Activated naive CD4-positive, alpha-beta T cell treated with anti-CD3 and anti-CD28 coated beads, Interleukin-2, amount 50 U/mL, for 24 hours (primary cell): ENCODE results near the gene PDZRN4.
"Not testable (repeated sequence)": the region's sequence is repeated elsewhere in the genome, so short reads cannot be mapped to it uniquely, and the experiment has no call there.

Experiments used
- H3K27ac Mint-ChIP-seq: one replicate; pipeline ENCODE4 v1.8.0; 2021; ENCODE audit warnings: mild to moderate bottlenecking, mixed read lengths
- H3K27me3 Mint-ChIP-seq: one replicate; pipeline ENCODE4 v1.8.0; 2021; ENCODE audit warnings: mixed read lengths
- H3K36me3 Mint-ChIP-seq: one replicate; pipeline ENCODE4 v1.8.0; 2021; ENCODE audit warnings: mixed read lengths
- H3K4me1 Mint-ChIP-seq: one replicate; pipeline ENCODE4 v1.8.0; 2021; ENCODE audit warnings: mixed read lengths
- H3K4me3 Mint-ChIP-seq: one replicate; pipeline ENCODE4 v1.8.0; 2021; ENCODE audit warnings: mild to moderate bottlenecking, mixed read lengths
- H3K9me3 Mint-ChIP-seq: one replicate; pipeline ENCODE4 v1.8.0; 2021; ENCODE audit warnings: mixed read lengths

Gene PDZRN4

GRCh38 chr12:41288142-41288811 lies 100.2 kb downstream of the PDZRN4 start:
- Mint-ChIP-seq H3K27me3 (no peaks in the 10 kb centered on the region), H3K9me3 (no peaks in the 10 kb centered on the region), H3K4me1 (no peaks in the 10 kb centered on the region), H3K27ac (no peak overlapping the region), H3K36me3 (no peaks in the 10 kb centered on the region), H3K4me3 (no peak overlapping the region)

- no peak overlapping the region for H3K27ac Mint-ChIP-seq
- no peaks in the 10 kb centered on the region for H3K4me1 Mint-ChIP-seq
- H3K9me3 Mint-ChIP-seq: no peaks in the 10 kb centered on the region
- no peaks in the 10 kb centered on the region for H3K36me3 Mint-ChIP-seq
- peaks cover 2% of the 10 kb centered on the region for H3K27me3 Mint-ChIP-seq
- H3K4me3 Mint-ChIP-seq: no peak overlapping the region
Measured at GRCh38 chr12:41289501-41289900, 101.4 kb downstream of the PDZRN4 start.

GRCh38 chr12:41293011-41293410 lies 104.9 kb downstream of the PDZRN4 start:
- Mint-ChIP-seq H3K9me3 (no peaks in the 10 kb centered on the region), H3K4me3 (no peak overlapping the region), H3K27me3 (peaks cover 3% of the 10 kb centered on the region), H3K27ac (peak overlapping the region; percentile 55), H3K4me1 (no peaks in the 10 kb centered on the region), H3K36me3 (no peaks in the 10 kb centered on the region)

DNA sequence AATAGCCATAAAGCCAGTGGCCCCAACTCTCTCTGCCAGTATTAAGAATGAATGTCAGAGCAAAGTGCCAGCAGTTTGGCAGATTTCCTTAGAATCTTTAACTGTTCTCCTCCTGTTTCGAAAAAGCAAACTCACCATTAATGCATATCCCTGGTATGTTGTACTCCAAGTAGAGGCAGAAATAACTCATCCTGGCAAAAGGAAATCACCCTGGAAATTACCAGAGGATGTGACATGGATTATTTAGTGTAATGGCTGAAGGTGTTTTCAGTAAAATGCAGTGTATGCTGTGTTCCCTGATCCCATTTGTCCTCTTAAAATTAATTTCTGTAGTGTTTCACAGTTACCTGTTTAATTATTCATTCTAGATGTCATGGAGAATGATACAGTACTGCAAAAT lies 105.3 kb downstream of the PDZRN4 start:
- H3K36me3 Mint-ChIP-seq: no peaks in the 10 kb centered on the region
- H3K27ac Mint-ChIP-seq: peak overlapping the region; percentile 55
- no peak overlapping the region for H3K4me3 Mint-ChIP-seq
- peaks cover 3% of the 10 kb centered on the region for H3K27me3 Mint-ChIP-seq
- no peaks in the 10 kb centered on the region for H3K9me3 Mint-ChIP-seq
- H3K4me1 Mint-ChIP-seq: no peaks in the 10 kb centered on the region

GRCh38 chr12:41302979-41303403 lies 114.9 kb downstream of the PDZRN4 start:
- Mint-ChIP-seq H3K4me3 (no peak overlapping the region), H3K9me3 (no peaks in the 10 kb centered on the region), H3K36me3 (no peaks in the 10 kb centered on the region), H3K4me1 (no peaks in the 10 kb centered on the region), H3K27me3 (peaks cover 3% of the 10 kb centered on the region), H3K27ac (no peak overlapping the region)

DNA sequence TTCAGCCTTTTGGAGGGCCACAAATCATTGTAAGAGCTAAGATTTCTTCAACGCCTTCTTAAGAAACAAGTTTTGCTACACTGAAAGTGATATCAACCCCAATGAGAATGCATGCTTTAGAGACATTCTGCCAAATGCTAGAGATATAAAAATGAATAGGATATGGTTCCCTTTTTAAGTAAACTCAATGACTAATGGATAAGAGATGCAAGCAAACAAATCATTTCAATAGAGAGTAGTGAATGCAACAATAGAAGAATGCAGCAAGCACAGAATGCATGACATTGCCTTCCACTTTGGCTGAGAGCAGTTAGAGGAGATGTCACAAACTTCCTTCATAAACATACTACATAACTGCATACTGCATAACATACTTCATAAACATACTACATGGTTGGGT lies 116.4 kb downstream of the PDZRN4 start:
- peaks cover 3% of the 10 kb centered on the region for H3K27me3 Mint-ChIP-seq
- H3K4me3 Mint-ChIP-seq: no peak overlapping the region
- H3K9me3 Mint-ChIP-seq: no peaks in the 10 kb centered on the region
- H3K27ac Mint-ChIP-seq: no peak overlapping the region
- H3K4me1 Mint-ChIP-seq: no peaks in the 10 kb centered on the region
- no peaks in the 10 kb centered on the region for H3K36me3 Mint-ChIP-seq

- Mint-ChIP-seq H3K27ac (no peak overlapping the region), H3K36me3 (no peaks in the 10 kb centered on the region), H3K9me3 (no peaks in the 10 kb centered on the region), H3K4me1 (no peaks in the 10 kb centered on the region), H3K4me3 (no peak overlapping the region), H3K27me3 (no peaks in the 10 kb centered on the region)
Measured at GRCh38 chr12:41310367-41310766, 122.2 kb downstream of the PDZRN4 start.

GRCh38 chr12:41311883-41312282 lies 123.8 kb downstream of the PDZRN4 start:
- no peak overlapping the region for H3K4me3 Mint-ChIP-seq
- no peak overlapping the region for H3K27ac Mint-ChIP-seq
- no peaks in the 10 kb centered on the region for H3K36me3 Mint-ChIP-seq
- no peaks in the 10 kb centered on the region for H3K9me3 Mint-ChIP-seq
- no peaks in the 10 kb centered on the region for H3K27me3 Mint-ChIP-seq
- H3K4me1 Mint-ChIP-seq: no peaks in the 10 kb centered on the region

- not testable (repeated sequence) for H3K36me3 Mint-ChIP-seq, H3K4me1 Mint-ChIP-seq, H3K27me3 Mint-ChIP-seq, H3K27ac Mint-ChIP-seq, H3K9me3 Mint-ChIP-seq, H3K4me3 Mint-ChIP-seq
Measured at GRCh38 chr12:41312451-41312850, 124.3 kb downstream of the PDZRN4 start.

DNA sequence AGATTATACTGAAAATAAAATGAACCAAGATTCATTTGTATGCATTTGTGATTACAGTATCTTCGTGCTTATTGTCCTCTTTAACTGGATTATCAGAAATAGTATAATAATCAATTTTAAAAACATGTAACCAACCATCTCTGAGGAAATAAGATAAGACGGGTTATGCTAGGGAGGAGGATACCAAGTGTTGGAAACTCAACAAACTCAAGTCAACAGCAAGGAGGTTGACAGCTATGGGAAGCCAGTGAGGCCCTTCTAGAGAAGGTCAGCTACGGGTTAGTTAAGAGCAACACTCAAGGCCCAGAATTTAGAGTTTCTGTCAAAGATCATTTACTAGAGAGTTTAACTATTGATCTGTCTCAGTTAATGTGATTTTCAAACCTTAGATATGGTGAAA lies 137.2 kb downstream of the PDZRN4 start:
- no peaks in the 10 kb centered on the region for H3K4me1 Mint-ChIP-seq
- no peak overlapping the region for H3K4me3 Mint-ChIP-seq
- H3K27ac Mint-ChIP-seq: no peak overlapping the region
- H3K27me3 Mint-ChIP-seq: peaks cover 3% of the 10 kb centered on the region
- no peaks in the 10 kb centered on the region for H3K9me3 Mint-ChIP-seq
- H3K36me3 Mint-ChIP-seq: no peaks in the 10 kb centered on the region

DNA sequence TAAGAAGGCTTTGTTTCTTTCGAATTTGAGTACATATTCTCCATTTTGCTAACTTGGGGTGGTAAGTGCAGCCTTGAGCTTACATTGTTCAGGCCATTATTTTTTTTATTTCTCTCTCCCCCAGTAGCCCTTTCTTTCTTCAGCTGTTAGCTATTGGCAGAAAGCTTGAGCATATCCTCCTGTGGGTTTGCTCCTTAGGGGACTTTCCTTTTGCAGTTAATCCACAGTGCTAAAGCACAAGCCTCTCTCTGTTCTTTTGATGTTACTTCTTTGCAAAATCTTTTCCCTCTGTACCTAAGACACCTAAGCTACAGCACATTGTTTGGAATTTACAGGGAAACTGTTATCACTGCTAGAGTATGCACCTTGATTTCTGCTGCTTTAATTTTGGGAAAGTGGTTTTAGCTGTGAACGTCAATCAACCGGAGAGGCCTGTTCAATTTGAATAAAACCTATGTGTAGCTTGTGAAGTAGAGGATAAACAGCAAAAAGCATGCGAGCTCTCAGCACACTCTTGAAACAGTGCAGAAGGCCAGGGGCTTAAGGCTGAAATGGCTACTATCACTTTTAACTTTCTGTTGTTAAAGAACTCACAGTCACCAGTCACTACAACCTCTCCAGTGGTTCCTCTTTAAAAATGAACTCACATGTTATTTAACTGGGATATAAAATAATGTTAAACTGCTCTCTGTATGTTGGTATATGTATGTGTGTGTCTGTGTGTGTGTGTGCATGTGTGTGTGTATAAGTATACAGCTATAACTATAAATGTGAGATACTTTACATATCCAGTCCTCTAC lies 139.2 kb downstream of the PDZRN4 start:
- no peak overlapping the region for H3K27ac Mint-ChIP-seq
- H3K9me3 Mint-ChIP-seq: peaks cover 8% of the 10 kb centered on the region
- H3K36me3 Mint-ChIP-seq: no peaks in the 10 kb centered on the region
- no peak overlapping the region for H3K4me3 Mint-ChIP-seq
- no peaks in the 10 kb centered on the region for H3K4me1 Mint-ChIP-seq
- peaks cover 3% of the 10 kb centered on the region for H3K27me3 Mint-ChIP-seq

GRCh38 chr12:41333974-41334373 lies 145.9 kb downstream of the PDZRN4 start:
- Mint-ChIP-seq H3K27ac (no peak overlapping the region), H3K9me3 (peaks cover 14% of the 10 kb centered on the region), H3K36me3 (no peaks in the 10 kb centered on the region), H3K4me1 (no peaks in the 10 kb centered on the region), H3K4me3 (no peak overlapping the region), H3K27me3 (peaks cover 1% of the 10 kb centered on the region)

DNA sequence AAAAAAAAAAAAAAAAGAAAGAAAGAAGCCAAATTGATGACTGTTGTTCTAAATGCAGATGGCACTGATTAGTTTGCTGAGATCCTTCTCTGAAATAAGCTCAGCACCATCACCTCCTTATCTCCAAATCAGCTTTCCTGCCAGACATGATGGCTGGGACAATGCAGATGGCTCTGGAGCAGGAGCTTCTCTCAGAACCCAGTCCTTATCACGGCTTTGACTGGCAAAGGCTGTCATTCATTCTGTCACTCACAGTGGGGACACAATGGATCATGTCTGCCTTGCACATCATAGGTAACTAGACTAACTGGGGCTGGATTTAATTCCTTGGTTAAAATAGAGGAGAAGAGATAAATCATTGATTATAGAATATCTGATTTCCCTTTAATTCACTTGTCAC lies 146.3 kb downstream of the PDZRN4 start:
- no peak overlapping the region for H3K27ac Mint-ChIP-seq
- H3K36me3 Mint-ChIP-seq: no peaks in the 10 kb centered on the region
- no peaks in the 10 kb centered on the region for H3K4me1 Mint-ChIP-seq
- peaks cover 14% of the 10 kb centered on the region for H3K9me3 Mint-ChIP-seq
- peaks cover 1% of the 10 kb centered on the region for H3K27me3 Mint-ChIP-seq
- no peak overlapping the region for H3K4me3 Mint-ChIP-seq

GRCh38 chr12:41336041-41336549 lies 148.0 kb downstream of the PDZRN4 start:
- Mint-ChIP-seq H3K9me3 (peaks cover 14% of the 10 kb centered on the region), H3K36me3 (no peaks in the 10 kb centered on the region), H3K27ac (no peak overlapping the region), H3K27me3 (peaks cover 1% of the 10 kb centered on the region), H3K4me1 (no peaks in the 10 kb centered on the region), H3K4me3 (no peak overlapping the region)

DNA sequence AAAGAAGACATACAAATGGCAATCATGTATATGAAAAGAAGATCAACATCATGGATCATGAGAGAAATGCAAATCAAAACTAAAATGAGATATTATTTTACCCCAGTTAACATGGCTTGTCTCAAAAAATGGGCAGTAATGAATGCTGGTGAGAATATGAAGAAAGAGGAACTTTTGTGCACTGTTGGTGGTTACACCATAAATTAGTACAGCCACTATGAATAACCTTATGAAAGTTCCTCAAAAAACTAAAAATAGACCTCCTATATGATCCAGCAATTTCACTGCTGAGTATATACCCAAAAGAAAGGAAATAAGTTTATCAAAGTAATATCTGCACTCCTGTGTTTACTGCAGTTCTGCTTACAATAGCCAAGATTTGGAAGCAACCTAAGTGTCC lies 151.7 kb downstream of the PDZRN4 start:
- Mint-ChIP-seq H3K36me3 (no peaks in the 10 kb centered on the region), H3K27me3 (no peaks in the 10 kb centered on the region), H3K4me3 (no peak overlapping the region), H3K9me3 (peaks cover 6% of the 10 kb centered on the region), H3K4me1 (no peaks in the 10 kb centered on the region), H3K27ac (no peak overlapping the region)

GRCh38 chr12:41344776-41345470 lies 156.8 kb downstream of the PDZRN4 start:
- Mint-ChIP-seq H3K27me3 (no peaks in the 10 kb centered on the region), H3K4me1 (no peaks in the 10 kb centered on the region)

More at GRCh38 chr12:41344776-41345470, 156.8 kb downstream of the PDZRN4 start:
- no peaks in the 10 kb centered on the region for H3K36me3 Mint-ChIP-seq
- no peak overlapping the region for H3K27ac Mint-ChIP-seq
- H3K4me3 Mint-ChIP-seq: no peak overlapping the region
- H3K9me3 Mint-ChIP-seq: no peaks in the 10 kb centered on the region
